Subcutaneous adipose tissue (tissue), 4 donors: ENCODE measurements around the gene CHD6. TPM values are rescaled to one million over a fixed set of nuclear protein-coding genes. Genes with fewer than 3 reads are reported as not detected.

Source experiments
- total RNA-seq, 4 donors: library from RNA; depleted of rRNA; stranded (reverse); fragments of >200 nt; gene quantifications; one replicate each; pipeline ENCODE4 v1.1.0, GENCODE V29; 2016
- TF ChIP-seq, protein P1 (sequence below): fragments of 450-650 bp; IDR thresholded peaks from one replicate; pipeline ENCODE4 v1.5.1; 2016; ENCODE audit warnings: low read depth, mild to moderate bottlenecking, control low read depth, antibody characterized with exemption, moderate library complexity

CHD6 gene
- total RNA-seq, 4 donors from 2014 or later, result 31.5 to 47.4 (median 37.9) TPM

DNA sequence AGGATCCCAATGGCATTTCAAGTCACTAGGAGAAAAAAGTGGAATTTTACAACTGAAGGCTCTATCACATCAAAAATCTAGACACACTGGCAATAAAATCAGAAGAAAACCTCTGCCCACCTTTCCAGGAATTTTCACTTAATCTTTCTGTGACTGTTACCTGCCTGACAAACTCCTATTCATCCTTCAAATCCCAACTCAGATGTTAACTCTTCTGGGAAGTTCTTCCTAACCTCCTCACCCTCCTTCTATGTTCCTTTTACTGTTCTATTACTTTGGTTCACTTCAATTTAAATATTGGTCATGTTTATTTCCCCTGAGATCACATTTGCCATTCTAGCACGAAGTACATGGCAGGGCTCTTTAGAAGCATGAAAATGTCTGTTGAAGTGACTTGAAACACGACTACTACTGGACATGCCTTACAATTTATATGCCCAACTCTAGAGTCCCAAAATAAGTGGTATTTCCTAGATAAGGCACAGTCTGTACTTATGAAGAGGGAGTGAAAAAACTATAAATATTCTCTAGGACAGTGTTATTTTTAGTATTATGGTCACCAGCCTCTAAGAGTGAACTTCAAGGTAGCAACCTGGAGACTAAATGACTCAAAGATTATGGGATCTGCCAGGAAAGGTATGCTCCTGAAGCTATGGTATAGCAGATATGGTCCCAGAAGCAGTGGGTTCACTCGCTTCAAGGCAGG lies 17.1 kb downstream of the CHD6 start:
- TF ChIP-seq, protein P1, sequence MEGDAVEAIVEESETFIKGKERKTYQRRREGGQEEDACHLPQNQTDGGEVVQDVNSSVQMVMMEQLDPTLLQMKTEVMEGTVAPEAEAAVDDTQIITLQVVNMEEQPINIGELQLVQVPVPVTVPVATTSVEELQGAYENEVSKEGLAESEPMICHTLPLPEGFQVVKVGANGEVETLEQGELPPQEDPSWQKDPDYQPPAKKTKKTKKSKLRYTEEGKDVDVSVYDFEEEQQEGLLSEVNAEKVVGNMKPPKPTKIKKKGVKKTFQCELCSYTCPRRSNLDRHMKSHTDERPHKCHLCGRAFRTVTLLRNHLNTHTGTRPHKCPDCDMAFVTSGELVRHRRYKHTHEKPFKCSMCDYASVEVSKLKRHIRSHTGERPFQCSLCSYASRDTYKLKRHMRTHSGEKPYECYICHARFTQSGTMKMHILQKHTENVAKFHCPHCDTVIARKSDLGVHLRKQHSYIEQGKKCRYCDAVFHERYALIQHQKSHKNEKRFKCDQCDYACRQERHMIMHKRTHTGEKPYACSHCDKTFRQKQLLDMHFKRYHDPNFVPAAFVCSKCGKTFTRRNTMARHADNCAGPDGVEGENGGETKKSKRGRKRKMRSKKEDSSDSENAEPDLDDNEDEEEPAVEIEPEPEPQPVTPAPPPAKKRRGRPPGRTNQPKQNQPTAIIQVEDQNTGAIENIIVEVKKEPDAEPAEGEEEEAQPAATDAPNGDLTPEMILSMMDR, result no peak

DNA sequence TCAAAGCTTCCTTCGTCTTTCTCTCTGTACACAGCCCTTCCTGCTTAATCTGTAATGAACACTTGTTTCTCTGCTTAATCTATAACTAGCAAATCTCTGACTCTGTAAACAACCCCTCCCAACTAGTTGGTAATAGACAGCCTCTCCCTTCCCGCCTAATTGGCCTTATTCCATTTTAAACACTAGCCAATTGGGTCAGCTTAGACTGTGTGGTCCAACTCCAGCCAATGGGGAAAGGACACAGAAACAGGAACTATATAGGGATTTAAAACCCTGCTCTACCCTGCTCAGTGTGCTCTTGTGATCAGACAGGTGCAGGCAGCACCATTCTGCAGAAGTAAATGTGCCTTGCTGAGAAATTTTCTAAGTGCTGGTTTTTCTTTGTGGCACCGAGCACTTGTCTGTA lies 18.5 kb downstream of the CHD6 start:
- TF ChIP-seq, protein P1, result no peak

DNA sequence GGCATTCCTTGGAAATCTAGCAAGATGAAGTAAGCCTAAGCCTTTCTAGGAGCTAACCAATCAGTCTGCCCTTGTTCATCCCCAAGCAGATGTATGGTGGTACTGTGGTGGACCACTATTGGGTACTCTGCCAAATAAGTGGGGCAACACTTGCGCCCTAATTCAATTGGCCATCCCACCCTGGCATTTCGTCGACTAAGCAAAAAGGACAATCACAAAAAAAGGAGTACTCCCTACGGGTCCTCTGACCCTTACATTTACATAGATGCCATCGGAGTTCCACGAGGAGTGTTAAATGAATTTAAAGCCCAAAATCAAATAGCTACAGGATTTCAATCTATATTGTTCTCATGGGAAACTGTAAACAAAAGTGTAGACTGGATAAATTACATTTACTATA lies 19.5 kb downstream of the CHD6 start:
- TF ChIP-seq, protein P1, result no peak

DNA sequence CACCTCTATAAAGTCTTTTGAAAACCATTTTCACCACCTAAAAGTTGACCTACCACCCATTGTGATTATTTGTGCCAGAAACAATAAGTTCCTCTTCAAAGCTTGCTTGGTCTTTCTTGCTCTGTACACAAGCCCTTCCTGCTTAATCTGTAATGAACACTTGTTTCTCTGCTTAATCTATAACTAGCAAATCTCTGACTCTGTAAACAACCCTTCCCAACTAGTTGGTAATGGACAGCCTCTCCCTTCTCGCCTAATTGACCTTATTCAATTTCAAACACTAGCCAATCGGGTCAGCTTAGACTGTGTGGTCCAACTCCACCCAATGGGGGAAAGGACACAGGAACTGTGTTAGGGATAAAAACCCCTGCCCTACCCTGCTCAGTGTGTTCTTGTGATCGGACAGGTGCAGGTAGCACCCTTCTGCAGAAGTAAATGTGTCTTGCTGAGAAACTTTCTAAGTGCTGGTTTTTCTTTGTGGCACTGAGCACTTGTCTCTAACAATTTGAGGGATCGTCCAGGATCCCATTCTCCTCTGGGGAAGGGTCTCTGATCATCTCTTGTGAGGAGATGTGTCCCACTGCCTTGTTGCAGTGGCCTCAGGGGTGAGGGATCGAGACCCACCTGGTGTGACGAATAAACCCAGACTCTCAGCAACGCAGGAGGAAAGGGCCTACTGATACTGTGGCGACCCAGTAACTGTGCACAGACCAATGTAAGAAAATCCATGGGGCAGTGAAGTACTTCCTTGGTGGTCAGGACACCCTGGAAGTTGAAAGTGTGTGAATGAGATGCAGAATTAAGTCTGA lies 23.5 kb downstream of the CHD6 start:
- TF ChIP-seq, protein P1, result no peak

DNA sequence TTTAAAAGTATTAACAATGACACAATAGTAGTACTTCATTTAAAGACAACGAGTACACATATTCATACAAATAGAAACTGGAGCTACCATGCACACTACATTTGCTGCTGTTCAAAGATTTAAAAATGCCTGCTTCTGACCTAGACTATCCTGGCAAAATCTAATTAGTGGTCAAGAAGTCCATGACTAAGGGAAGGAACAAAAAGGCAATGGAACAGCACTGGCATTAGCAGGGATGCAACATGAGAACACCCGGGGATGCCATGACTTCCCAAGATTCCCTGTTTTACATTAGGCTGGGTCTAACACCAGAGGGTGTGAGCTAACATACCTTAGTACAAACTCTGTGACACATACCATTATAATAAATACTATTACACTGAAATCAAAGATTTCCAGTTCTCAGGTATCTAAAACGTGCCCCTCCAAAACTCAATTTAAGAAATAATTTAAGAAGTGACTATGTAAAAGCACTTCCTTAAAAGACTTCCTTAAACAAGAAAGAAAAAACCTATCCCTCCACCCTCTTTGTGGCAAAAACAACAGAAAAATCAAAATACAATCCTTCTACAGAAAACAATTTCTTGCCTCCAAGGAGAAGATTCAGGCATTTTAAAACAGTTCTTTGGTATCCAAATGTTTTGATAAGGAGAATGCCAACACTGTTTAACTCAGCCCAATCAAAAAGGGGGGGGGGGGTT lies 25.5 kb downstream of the CHD6 start:
- TF ChIP-seq, protein P1, result no peak

DNA sequence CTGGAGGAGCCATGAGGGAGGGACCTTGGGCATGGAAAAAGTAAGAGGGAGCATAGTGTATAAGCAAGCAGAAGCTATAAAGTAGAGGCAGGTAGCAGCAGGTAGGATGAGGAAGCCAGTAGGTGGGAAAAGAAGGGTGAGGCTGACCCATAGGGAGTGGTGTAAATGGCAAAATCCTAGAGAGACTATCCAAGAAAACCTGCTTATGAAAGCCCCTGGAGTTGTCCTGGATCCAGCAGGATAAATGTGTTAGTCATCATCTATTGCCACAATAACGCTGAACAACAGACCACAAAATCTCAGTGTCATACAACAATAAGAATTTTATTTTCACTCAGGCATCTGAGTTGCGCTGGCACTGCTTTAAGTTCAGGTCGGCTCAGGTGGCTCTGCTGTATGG lies 30.2 kb downstream of the CHD6 start:
- TF ChIP-seq, protein P1, result no peak

DNA sequence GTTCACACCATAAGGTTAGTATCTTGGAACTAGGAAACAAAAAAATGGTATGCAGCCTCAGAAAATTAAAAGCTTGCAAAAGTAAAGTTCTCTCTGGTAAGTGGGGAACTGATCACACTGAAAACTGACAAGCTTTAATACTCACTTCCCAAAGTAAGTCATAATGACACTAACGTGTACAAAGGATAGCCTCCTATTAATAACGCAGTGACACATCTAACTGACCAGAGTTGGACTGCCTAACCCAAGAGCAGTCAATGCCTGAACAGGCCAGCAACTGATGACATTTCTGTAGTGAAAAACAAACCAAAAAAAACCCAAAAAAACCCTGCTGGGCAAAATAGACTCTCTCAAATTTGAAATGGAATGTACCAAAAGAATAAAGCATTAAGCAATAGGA lies 30.7 kb downstream of the CHD6 start:
- TF ChIP-seq, protein P1, result no peak
